GM12865 (cell line): ENCODE measurements around the gene PIK3C2G.

ENCODE experiments used
- DNase-seq: peaks from one replicate; pipeline ENCODE4 v3.0.0; 2010; ENCODE audit warnings: low read depth
- H3K4me3 ChIP-seq: 2 replicates; pipeline ENCODE4 v1.5.1; 2011; ENCODE audit warnings: mild to moderate bottlenecking, low read depth, low read length, control low read depth
- TF ChIP-seq, protein P1 (sequence below): IDR thresholded peaks from 2 replicates; pipeline ENCODE4 v1.5.1; 2011; ENCODE audit warnings: low read length, control low read depth, low read depth, inconsistent platforms; ENCODE audit not compliant: insufficient read depth; ENCODE audit errors: missing control alignments

PIK3C2G gene

DNA sequence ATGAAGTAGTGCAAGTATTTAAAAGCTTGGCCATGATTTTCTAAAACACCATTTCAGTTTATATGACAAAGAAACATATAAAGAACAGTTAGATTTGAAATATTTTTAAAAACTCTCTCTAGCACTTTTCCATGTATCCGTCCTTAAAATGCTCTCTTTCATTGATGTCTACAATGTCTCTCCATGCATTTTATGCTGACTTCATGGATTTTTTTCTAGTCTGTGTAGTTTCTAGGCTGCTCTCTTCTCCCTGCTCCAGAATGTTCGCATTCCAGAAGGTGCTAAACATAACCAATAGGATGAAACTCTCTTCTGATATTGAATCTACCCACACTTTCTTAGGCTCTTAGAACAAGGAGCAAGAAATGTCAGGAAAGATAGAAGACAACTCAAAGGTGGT is 351.7 kb downstream of the PIK3C2G start:
- no peak overlapping the region for H3K4me3 ChIP-seq
- TF ChIP-seq, protein P1, sequence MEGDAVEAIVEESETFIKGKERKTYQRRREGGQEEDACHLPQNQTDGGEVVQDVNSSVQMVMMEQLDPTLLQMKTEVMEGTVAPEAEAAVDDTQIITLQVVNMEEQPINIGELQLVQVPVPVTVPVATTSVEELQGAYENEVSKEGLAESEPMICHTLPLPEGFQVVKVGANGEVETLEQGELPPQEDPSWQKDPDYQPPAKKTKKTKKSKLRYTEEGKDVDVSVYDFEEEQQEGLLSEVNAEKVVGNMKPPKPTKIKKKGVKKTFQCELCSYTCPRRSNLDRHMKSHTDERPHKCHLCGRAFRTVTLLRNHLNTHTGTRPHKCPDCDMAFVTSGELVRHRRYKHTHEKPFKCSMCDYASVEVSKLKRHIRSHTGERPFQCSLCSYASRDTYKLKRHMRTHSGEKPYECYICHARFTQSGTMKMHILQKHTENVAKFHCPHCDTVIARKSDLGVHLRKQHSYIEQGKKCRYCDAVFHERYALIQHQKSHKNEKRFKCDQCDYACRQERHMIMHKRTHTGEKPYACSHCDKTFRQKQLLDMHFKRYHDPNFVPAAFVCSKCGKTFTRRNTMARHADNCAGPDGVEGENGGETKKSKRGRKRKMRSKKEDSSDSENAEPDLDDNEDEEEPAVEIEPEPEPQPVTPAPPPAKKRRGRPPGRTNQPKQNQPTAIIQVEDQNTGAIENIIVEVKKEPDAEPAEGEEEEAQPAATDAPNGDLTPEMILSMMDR, result no peak
- DNase-seq, result no peak

DNA sequence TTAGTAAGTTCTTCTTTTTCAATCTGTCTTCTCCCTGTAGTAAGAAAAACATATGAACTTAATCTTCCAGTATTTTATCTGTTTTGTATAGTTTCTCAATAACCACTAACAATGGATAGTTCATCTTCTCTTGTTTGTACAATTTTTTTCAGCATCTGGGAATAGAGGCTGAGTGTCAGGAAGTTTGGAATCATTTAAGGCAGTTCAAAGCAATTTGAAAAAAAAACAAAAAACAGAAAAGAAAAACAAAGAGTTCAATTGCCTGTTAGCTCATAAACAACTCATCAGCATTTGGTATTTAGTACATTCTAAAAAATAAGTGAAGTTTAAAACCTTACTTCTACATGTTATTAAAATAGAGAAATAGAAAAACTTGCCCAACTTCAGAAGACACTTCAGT is 359.7 kb downstream of the PIK3C2G start:
- TF ChIP-seq, protein P1, result no peak
- H3K4me3 ChIP-seq, result no peak overlapping the region
- DNase-seq, result no peak

DNA sequence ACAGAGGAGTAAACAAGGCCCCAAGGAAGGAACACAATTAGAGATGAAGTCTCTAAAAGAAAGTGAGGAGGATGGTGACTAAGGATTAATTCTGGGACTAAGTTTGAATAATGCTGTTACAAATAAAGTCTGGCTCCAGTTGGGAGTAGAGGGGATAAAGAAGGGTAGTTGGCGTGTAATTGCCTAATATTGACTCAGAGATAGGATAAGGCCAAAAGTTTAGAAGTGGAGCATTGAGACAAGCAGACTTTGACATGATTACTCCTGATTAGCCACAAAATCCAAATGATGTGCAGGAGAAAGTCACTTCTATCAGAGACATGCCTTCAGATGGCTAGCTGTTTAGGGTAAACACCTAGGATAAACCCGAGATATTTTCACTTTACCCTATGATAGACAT is 368.1 kb downstream of the PIK3C2G start:
- H3K4me3 ChIP-seq, result no peak overlapping the region
- DNase-seq, result no peak
- TF ChIP-seq, protein P1, result no peak

DNA sequence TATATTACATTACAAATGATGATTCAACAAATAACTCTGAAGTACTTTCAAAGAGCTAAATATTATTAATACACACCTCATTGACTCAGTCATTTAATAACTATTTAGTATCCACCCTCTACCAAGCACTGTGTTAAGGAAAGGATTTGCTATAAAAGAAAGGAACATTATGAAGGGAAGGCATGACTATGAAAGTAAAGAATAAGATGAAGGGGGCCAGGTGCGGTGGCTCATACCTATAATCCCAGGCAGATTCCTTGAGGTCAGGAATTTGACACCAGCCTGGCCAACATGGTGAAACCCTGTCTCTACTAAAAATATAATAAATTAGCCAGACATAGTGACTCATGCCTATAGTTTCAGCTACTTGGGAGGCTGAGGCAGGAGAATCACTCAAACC is 368.6 kb downstream of the PIK3C2G start:
- TF ChIP-seq, protein P1, result no peak
- H3K4me3 ChIP-seq, result no peak overlapping the region
- no peak for DNase-seq

DNA sequence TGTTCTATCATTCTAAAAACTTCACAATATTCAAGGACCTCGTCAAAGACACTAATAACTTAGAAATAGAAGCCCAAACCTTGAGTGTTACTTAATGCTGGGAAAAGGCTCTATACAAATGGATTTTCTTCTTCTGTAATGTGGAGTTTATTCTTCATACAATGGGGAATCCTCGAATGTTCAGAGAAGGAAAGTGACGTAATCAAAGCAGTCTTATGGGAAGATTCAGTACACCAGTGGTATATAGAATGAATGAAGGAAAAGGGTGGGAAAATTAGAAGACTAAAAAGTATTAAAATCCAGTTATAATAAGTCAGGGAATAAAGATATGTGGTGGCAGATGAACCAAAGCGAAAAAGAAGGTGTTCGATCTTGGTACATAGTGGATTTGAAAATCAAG is 370.0 kb downstream of the PIK3C2G start:
- no peak for DNase-seq
- TF ChIP-seq, protein P1, result no peak
- no peak overlapping the region for H3K4me3 ChIP-seq

DNA sequence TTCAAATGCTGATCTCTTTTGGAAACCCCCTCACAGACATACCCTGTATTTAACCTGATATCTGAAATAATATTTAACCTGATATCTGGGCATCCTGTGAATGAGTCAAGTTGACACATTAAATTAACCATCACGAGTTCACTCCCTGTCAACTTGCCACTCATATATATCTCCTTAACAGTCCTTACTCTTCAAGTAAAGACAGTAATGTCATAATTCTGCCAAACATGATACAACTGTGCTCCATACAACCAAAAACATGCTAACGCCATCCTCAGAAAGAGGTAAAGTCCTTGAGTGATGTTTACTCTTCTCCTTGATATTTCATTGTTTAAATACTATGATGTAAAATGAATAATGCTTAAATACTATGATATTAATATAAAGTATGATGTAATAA is 371.5 kb downstream of the PIK3C2G start:
- TF ChIP-seq, protein P1, result no peak
- no peak overlapping the region for H3K4me3 ChIP-seq
- DNase-seq, result no peak

DNA sequence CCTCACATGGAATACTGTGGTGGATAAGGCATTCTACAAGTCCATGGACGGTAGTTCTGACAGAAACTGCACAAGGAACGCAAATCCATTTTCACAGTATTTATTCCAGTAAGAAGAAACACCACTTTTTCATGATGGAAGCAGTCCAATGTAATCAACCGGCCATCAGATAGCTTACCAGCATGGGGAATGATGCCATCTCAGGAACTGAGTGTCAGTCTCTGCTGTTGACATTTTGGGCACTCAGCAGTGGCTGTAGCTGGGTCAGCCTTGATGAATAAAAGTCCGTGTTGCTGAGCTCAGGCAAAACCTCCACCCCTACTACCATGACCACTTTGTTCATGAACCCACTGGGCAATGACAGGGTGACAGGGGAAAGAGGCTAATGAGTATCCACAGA is 373.1 kb downstream of the PIK3C2G start:
- TF ChIP-seq, protein P1, result no peak
- no peak overlapping the region for H3K4me3 ChIP-seq
- DNase-seq, result no peak
